HPDE6-E6E7 (cell line): ENCODE data around the gene VPS25.

Source experiments
- DNase-seq: peaks from one replicate; pipeline ENCODE4 v3.0.0; 2011; ENCODE audit warnings: missing footprints; ENCODE audit errors: extremely low spot score

Gene VPS25

GRCh38 chr17:42795465-42795864 lies 22.2 kb downstream of the VPS25 start:
- DNase-seq = no peak

GRCh38 chr17:42796066-42796758 lies 23.0 kb downstream of the VPS25 start:
- DNase-seq = no peak

GRCh38 chr17:42797067-42798007 lies 24.1 kb downstream of the VPS25 start:
- no peak for DNase-seq

- DNase-seq = no peak
Measured at GRCh38 chr17:42798011-42798382, 24.7 kb downstream of the VPS25 start.

- peak; percentile 91 for DNase-seq
Measured at GRCh38 chr17:42798383-42799380, 25.4 kb downstream of the VPS25 start, which contains the start of the genes CNTD1 and COA3. Gene CNTD1, plus strand, starts transcription at chr17:42798861. Its CDS starts 207 bp downstream, at chr17:42799068. Gene COA3, minus strand, starts transcription at chr17:42798704. Its CDS starts 23 bp downstream, at chr17:42798681.

GRCh38 chr17:42803074-42803883 lies 30.0 kb downstream of the VPS25 start:
- no peak for DNase-seq

- DNase-seq = no peak
Measured at GRCh38 chr17:42804918-42805367, 31.7 kb downstream of the VPS25 start.

GRCh38 chr17:42806249-42806648 lies 33.0 kb downstream of the VPS25 start:
- DNase-seq = no peak

- peak; percentile 58 for DNase-seq
Measured at GRCh38 chr17:42809250-42809649, 36.0 kb downstream of the VPS25 start.

GRCh38 chr17:42814633-42815399 lies 41.6 kb downstream of the VPS25 start:
- DNase-seq = no peak

- DNase-seq = no peak
Measured at GRCh38 chr17:42817866-42818265, 44.6 kb downstream of the VPS25 start.

- no peak for DNase-seq
Measured at GRCh38 chr17:42818379-42818778, 45.1 kb downstream of the VPS25 start.

GRCh38 chr17:42819939-42820535 lies 46.8 kb downstream of the VPS25 start:
- no peak for DNase-seq

- DNase-seq = no peak
Measured at GRCh38 chr17:42821176-42821575, 47.9 kb downstream of the VPS25 start.

GRCh38 chr17:42827472-42827871 lies 54.2 kb downstream of the VPS25 start:
- DNase-seq = no peak
